Measurements from ENCODE around the gene OR13F1.
A peak's percentile ranks its signal among the peaks of the same experiment; 100 is the strongest.

Gene OR13F1

GRCh38 chr9:104503963-104504362 is at the start of gene OR13F1:
OR13F1 (plus strand) TSS chr9:104504263; CDS start chr9:104504263, 0 bp downstream.
- no peak for DNase-seq (ENCODE audit: low read depth)
- H3K4me3 ChIP-seq (ENCODE audit: low read length) = no peak within 1 kb of the TSS
- no peak for TF ChIP-seq CTCF (IDR thresholded peaks at IDR 0.05; ENCODE audit: insufficient read depth, low read depth, low read length, missing control alignments)

GRCh38 chr9:104456831-104457230 is 47.2 kb upstream of the OR13F1 start:
- H3K4me3 ChIP-seq (ENCODE audit: low read length) = no peak overlapping the region
- no peak for DNase-seq (ENCODE audit: low read depth)
- TF ChIP-seq CTCF (IDR thresholded peaks at IDR 0.05; ENCODE audit: insufficient read depth, low read depth, low read length, missing control alignments) = no peak

- no peak for TF ChIP-seq CTCF (IDR thresholded peaks at IDR 0.05; ENCODE audit: insufficient read depth, low read depth, low read length, missing control alignments)
These were observed 40.2 kb upstream of the OR13F1 start for GRCh38 chr9:104463864-104464263.

GRCh38 chr9:104468261-104468660 is 35.8 kb upstream of the OR13F1 start:
- TF ChIP-seq CTCF (IDR thresholded peaks at IDR 0.05; ENCODE audit: insufficient read depth, low read depth, low read length, missing control alignments) = no peak
- no peak overlapping the region for H3K4me3 ChIP-seq (ENCODE audit: low read length)
- no peak for DNase-seq (ENCODE audit: low read depth)

More at GRCh38 chr9:104463864-104464263, 40.2 kb upstream of the OR13F1 start:
- DNase-seq (ENCODE audit: low read depth) = no peak
- H3K4me3 ChIP-seq (ENCODE audit: low read length) = no peak overlapping the region

GRCh38 chr9:104482921-104483570 is 21.0 kb upstream of the OR13F1 start:
- no peak overlapping the region for H3K4me3 ChIP-seq (ENCODE audit: low read length)
- no peak for TF ChIP-seq CTCF (IDR thresholded peaks at IDR 0.05; ENCODE audit: insufficient read depth, low read depth, low read length, missing control alignments)
- no peak for DNase-seq (ENCODE audit: low read depth)

GRCh38 chr9:104485014-104485413 is 19.0 kb upstream of the OR13F1 start:
- H3K4me3 ChIP-seq (ENCODE audit: low read length) = no peak overlapping the region
- no peak for TF ChIP-seq CTCF (IDR thresholded peaks at IDR 0.05; ENCODE audit: insufficient read depth, low read depth, low read length, missing control alignments)
- no peak for DNase-seq (ENCODE audit: low read depth)

- DNase-seq (ENCODE audit: low read depth) = no peak
- peak; percentile 23 for TF ChIP-seq CTCF (IDR thresholded peaks at IDR 0.05; ENCODE audit: insufficient read depth, low read depth, low read length, missing control alignments)
- no peak overlapping the region for H3K4me3 ChIP-seq (ENCODE audit: low read length)
These were observed 9.3 kb upstream of the OR13F1 start for GRCh38 chr9:104494808-104495207.
